Measurements from ENCODE around the gene N4BP3.

DNA sequence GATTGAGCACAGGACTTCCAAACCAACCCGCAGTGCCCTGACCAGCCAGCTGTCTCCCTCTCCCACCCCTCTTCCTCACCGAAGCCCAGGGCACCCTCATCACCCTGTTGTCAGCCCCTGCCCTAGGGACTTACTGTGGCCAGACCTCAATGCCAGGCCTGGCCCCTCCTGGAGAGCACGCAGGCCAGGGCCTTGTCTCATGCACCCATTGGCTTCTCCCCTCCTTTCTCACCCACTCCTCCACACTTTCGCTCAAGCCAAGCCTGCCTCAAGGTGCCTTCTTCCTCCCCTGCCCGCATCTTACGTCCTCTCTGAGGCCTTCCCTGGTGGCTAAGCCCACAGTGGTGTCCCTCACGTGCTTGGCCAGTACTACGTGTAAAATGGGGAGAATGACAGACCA lies 33.3 kb upstream of the N4BP3 start:
- TF ChIP-seq, protein P1, sequence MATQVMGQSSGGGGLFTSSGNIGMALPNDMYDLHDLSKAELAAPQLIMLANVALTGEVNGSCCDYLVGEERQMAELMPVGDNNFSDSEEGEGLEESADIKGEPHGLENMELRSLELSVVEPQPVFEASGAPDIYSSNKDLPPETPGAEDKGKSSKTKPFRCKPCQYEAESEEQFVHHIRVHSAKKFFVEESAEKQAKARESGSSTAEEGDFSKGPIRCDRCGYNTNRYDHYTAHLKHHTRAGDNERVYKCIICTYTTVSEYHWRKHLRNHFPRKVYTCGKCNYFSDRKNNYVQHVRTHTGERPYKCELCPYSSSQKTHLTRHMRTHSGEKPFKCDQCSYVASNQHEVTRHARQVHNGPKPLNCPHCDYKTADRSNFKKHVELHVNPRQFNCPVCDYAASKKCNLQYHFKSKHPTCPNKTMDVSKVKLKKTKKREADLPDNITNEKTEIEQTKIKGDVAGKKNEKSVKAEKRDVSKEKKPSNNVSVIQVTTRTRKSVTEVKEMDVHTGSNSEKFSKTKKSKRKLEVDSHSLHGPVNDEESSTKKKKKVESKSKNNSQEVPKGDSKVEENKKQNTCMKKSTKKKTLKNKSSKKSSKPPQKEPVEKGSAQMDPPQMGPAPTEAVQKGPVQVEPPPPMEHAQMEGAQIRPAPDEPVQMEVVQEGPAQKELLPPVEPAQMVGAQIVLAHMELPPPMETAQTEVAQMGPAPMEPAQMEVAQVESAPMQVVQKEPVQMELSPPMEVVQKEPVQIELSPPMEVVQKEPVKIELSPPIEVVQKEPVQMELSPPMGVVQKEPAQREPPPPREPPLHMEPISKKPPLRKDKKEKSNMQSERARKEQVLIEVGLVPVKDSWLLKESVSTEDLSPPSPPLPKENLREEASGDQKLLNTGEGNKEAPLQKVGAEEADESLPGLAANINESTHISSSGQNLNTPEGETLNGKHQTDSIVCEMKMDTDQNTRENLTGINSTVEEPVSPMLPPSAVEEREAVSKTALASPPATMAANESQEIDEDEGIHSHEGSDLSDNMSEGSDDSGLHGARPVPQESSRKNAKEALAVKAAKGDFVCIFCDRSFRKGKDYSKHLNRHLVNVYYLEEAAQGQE (IDR thresholded peaks at IDR 0.05; ENCODE audit: borderline replicate concordance in 1 of 2, low read depth in 1 of 2, low read length in 2 of 2): no peak
- TF ChIP-seq SUZ12 (IDR thresholded peaks at IDR 0.05; ENCODE audit: low read depth, low read length): no peak
- no peak for TF ChIP-seq FOXA1 (IDR thresholded peaks at IDR 0.05)
- TF ChIP-seq FOXA1 (CRISPR knock-in tag; IDR thresholded peaks at IDR 0.05): no peak
- TF ChIP-seq, protein P2, sequence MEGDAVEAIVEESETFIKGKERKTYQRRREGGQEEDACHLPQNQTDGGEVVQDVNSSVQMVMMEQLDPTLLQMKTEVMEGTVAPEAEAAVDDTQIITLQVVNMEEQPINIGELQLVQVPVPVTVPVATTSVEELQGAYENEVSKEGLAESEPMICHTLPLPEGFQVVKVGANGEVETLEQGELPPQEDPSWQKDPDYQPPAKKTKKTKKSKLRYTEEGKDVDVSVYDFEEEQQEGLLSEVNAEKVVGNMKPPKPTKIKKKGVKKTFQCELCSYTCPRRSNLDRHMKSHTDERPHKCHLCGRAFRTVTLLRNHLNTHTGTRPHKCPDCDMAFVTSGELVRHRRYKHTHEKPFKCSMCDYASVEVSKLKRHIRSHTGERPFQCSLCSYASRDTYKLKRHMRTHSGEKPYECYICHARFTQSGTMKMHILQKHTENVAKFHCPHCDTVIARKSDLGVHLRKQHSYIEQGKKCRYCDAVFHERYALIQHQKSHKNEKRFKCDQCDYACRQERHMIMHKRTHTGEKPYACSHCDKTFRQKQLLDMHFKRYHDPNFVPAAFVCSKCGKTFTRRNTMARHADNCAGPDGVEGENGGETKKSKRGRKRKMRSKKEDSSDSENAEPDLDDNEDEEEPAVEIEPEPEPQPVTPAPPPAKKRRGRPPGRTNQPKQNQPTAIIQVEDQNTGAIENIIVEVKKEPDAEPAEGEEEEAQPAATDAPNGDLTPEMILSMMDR (CRISPR knock-in tag; IDR thresholded peaks at IDR 0.05): no peak
- no peak for TF ChIP-seq POLR2A (IDR thresholded peaks at IDR 0.05; ENCODE audit: insufficient read depth in 1 of 2, low read depth in 2 of 2, low read length in 2 of 2)
- TF ChIP-seq HOXA9 (CRISPR knock-in tag; IDR thresholded peaks at IDR 0.05; ENCODE audit: borderline replicate concordance): no peak
- TF ChIP-seq, protein P3, sequence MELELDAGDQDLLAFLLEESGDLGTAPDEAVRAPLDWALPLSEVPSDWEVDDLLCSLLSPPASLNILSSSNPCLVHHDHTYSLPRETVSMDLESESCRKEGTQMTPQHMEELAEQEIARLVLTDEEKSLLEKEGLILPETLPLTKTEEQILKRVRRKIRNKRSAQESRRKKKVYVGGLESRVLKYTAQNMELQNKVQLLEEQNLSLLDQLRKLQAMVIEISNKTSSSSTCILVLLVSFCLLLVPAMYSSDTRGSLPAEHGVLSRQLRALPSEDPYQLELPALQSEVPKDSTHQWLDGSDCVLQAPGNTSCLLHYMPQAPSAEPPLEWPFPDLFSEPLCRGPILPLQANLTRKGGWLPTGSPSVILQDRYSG (CRISPR knock-in tag; IDR thresholded peaks at IDR 0.05): no peak
- TF ChIP-seq KDM5A (IDR thresholded peaks at IDR 0.05; ENCODE audit: borderline replicate concordance, low read length): no peak
